K562 (cell line): ENCODE data around the gene TPK1. TPM values are rescaled to one million over a fixed set of nuclear protein-coding genes. Genes with fewer than 3 reads are reported as not detected.

Experiments
- ATAC-seq: fragments of 200-7000 bp; cut with Tn5 transposase; 3 replicates; pipeline ENCODE4 v1.9.1; 2020; ENCODE audit warnings: moderate library complexity
- BruUV-seq: library from RNA; stranded (reverse); fragments of 400-500 nt; replicated peaks from 2 replicates; lab custom pipeline; 2021; lab: Mats Ljungman, UMichigan
- CTCF ChIA-PET: fragments of 300-600 bp; formaldehyde crosslinking; extraction: SDS; loops from one replicate; lab custom pipeline; 2021; ENCODE audit warnings: low intra/inter-chr PET ratio; lab: Yijun Ruan, JAX
- POLR2A ChIA-PET: fragments of 300-600, 350-650 bp; sonication (Branson Sonifier 250); formaldehyde crosslinking; extraction: SDS; loops from one replicate; lab custom pipeline; 2021; ENCODE audit warnings: antibody characterized with exemption, inconsistent platforms; lab: Yijun Ruan, JAX
- DNase-seq, 4 experiments: peaks; one replicate each; pipeline versions ENCODE4 v3.0.0 to v3.0.0-alpha.2; 2011 to 2018; ENCODE audit warnings: low spot score in 3 of 4, mixed read lengths in 3 of 4; ENCODE audit errors: extremely low read depth in 1 of 4
- FAIRE-seq: peaks from 2 replicates; lab custom pipeline; 2011; peaks lifted over from hg19 to GRCh38; lab: Jason Lieb, UNC
- H2AFZ ChIP-seq: 2 replicates; pipeline ENCODE4 v1.6.0; 2011; ENCODE audit warnings: low read depth, low read length, control low read depth, inconsistent platforms
- H3K27ac ChIP-seq: fragments of 200-600 bp; 3 replicates; pipeline ENCODE4 v1.8.0; 2011; ENCODE audit warnings: low read depth, mild to moderate bottlenecking, control low read depth, inconsistent platforms, low read length, moderate library complexity, mixed read lengths; ENCODE audit errors: extremely low read depth
- H3K27me3 ChIP-seq, 2 experiments: fragments of 300-600 bp in 1 of 2; 2 replicates in 1 of 2; 3 replicates in 1 of 2; pipeline versions ENCODE4 v1.6.0 to v1.8.0; 2011; ENCODE audit warnings: inconsistent platforms in 2 of 2, low read length in 2 of 2, mild to moderate bottlenecking in 1 of 2, mixed read lengths in 1 of 2, moderate library complexity in 1 of 2; ENCODE audit not compliant: control insufficient read depth in 2 of 2, insufficient read depth in 2 of 2
- H3K36me3 ChIP-seq: fragments of 300-600 bp; 3 replicates; pipeline ENCODE4 v1.8.0; 2011; ENCODE audit warnings: mild to moderate bottlenecking, low read length, inconsistent platforms; ENCODE audit not compliant: control insufficient read depth, insufficient read depth
- H3K4me1 ChIP-seq, 2 experiments: fragments of 200-600 bp in 1 of 2; replicated peaks in 1 of 2; 2 replicates in 1 of 2; 3 replicates in 1 of 2; pipeline versions ENCODE4 v1.5.1 to v1.8.0; 2011; ENCODE audit warnings: inconsistent platforms in 2 of 2, low read length in 2 of 2, mild to moderate bottlenecking in 1 of 2, mixed read lengths in 1 of 2, moderate library complexity in 1 of 2; ENCODE audit not compliant: control insufficient read depth in 2 of 2, insufficient read depth in 2 of 2
- H3K4me2 ChIP-seq: 2 replicates; pipeline ENCODE4 v1.6.1; 2011; ENCODE audit warnings: low read length, control low read depth, inconsistent platforms, mixed read lengths; ENCODE audit not compliant: insufficient read depth
- H3K4me3 ChIP-seq: fragments of 200-600 bp; sonication (generic), shearing (Covaris generic); 2 replicates; pipeline ENCODE4 v1.5.1; 2016; ENCODE audit warnings: control low read depth, inconsistent platforms
- H3K79me2 ChIP-seq: fragments of 200-600 bp; 3 replicates; pipeline ENCODE4 v1.8.0; 2011; ENCODE audit warnings: low read length, inconsistent platforms; ENCODE audit not compliant: control insufficient read depth, insufficient read depth
- H3K9ac ChIP-seq, 2 experiments: 2 replicates each; pipeline versions ENCODE4 v1.6.0 to v1.6.1; 2011; ENCODE audit warnings: low read depth in 2 of 2, low read length in 2 of 2, control low read depth in 1 of 2, inconsistent platforms in 1 of 2, mild to moderate bottlenecking in 1 of 2, mixed read lengths in 1 of 2; ENCODE audit not compliant: insufficient read depth in 1 of 2
- H3K9me1 ChIP-seq: one replicate; pipeline ENCODE4 v1.6.0; 2011; ENCODE audit warnings: inconsistent platforms, mild to moderate bottlenecking, low read length, moderate library complexity; ENCODE audit not compliant: control insufficient read depth, insufficient read depth
- H3K9me3 ChIP-seq: replicated peaks from 2 replicates; pipeline ENCODE4 v1.5.1; 2011; ENCODE audit warnings: low read depth, low read length, inconsistent platforms; ENCODE audit not compliant: control insufficient read depth, insufficient read depth
- H4K20me1 ChIP-seq: replicated peaks from 2 replicates; pipeline ENCODE4 v1.6.1; 2011; ENCODE audit warnings: low read length, inconsistent platforms, mixed read lengths; ENCODE audit not compliant: control insufficient read depth, insufficient read depth
- E2F4 ChIP-seq: sonication (generic); formaldehyde crosslinking; IDR thresholded peaks from 2 replicates; pipeline ENCODE4 v1.8.0; 2022; ENCODE audit warnings: mild to moderate bottlenecking, low read depth, missing genetic modification reagents
- FOXA1 ChIP-seq: fragments of 450-650 bp; IDR thresholded peaks from 2 replicates; pipeline ENCODE4 v1.6.1; 2016; ENCODE audit warnings: mild to moderate bottlenecking, borderline replicate concordance
- KDM4B ChIP-seq, 2 experiments: fragments of 450-650 bp in 1 of 2; sonication (generic) in 1 of 2; IDR thresholded peaks; 2 replicates each; pipeline ENCODE4 v1.6.1; 2016 to 2017; ENCODE audit warnings: borderline replicate concordance in 2 of 2, antibody characterized with exemption in 1 of 2, low read depth in 1 of 2, mild to moderate bottlenecking in 1 of 2
- PKNOX1 ChIP-seq: fragments of 450-650 bp; IDR thresholded peaks from 2 replicates; pipeline ENCODE4 v1.6.1; 2016
- SMARCB1 ChIP-seq: IDR thresholded peaks from 2 replicates; pipeline ENCODE4 v1.6.1; 2011; ENCODE audit warnings: improper control_type of control experiment, low read depth; ENCODE audit not compliant: insufficient read length
- U2AF2 ChIP-seq: fragments of 200-400 bp; formaldehyde crosslinking; optimal IDR thresholded peaks from 2 replicates; pipeline ENCODE3; 2017; ENCODE audit warnings: low read depth, mild to moderate bottlenecking, low read length
- WGBS: fragments of 100-300 bp; shearing (Covaris generic); methylation state at CpG from one replicate; pipeline ENCODE4 v1.1.6; 2016; ENCODE audit warnings: low coverage, mixed read lengths; ENCODE audit not compliant: insufficient coverage; ENCODE audit errors: missing lambda C conversion rate; 5-methylcytosine and 5-hydroxymethylcytosine counted together
- in situ Hi-C: fragments of 300-500 bp; cut with MboI; formaldehyde crosslinking; loops from 4 replicates; pipeline ENCODE4 v1.15.0; 2018; ENCODE audit warnings: inconsistent platforms, mixed read lengths
- intact Hi-C: fragments of 100-400 bp; cut with micrococcal nuclease; formaldehyde crosslinking; loops from 2 replicates; pipeline ENCODE4 v1.14.2; 2022
- polyA plus RNA-seq, 8 experiments: library from polyadenylated mRNA; depleted of rRNA in 4 of 8; stranded (reverse) in 5 of 8; unstranded in 3 of 8; fragments of >200 nt; fragmentation: Nextera tagmentation in 2 of 8; fragmentation: Illumina TruSeq in 1 of 8; extraction: Ambion mirVana in 2 of 8; extraction: Trizol in 1 of 8; gene quantifications; 2 replicates each; pipeline versions ENCODE4 v1.2.1 to v1.2.3, GENCODE V29; 2011 to 2014; ENCODE audit warnings: inconsistent platforms in 1 of 8, missing spikeins in 1 of 8
- total RNA-seq, 7 experiments: library from RNA; depleted of rRNA in 6 of 7; stranded (reverse); fragments of >200 nt in 6 of 7; fragmentation: Illumina TruSeq in 2 of 7; extraction: Trizol in 2 of 7; gene quantifications; 2 replicates each; pipeline versions ENCODE4 v1.2.1 to v1.2.3, GENCODE V29; 2011 to 2021; ENCODE audit warnings: low replicate concordance in 1 of 7

TPK1 gene
- total and polyA plus RNA-seq, 9 of the 15 experiments (the other 6 are each of a cell fraction or from before 2014, with no cell fraction given): 5.1 to 16.2 (median 9.2) TPM

GRCh38 chr7:144676492-144676891, 159.4 kb downstream of the TPK1 start:
- ChIA-PET POLR2A (no interaction called here), CTCF (no interaction called here)
- H3K79me2 ChIP-seq: no peaks in the 10 kb centered on the region
- FAIRE-seq (no peak), DNase-seq (no peak), ATAC-seq (no peak)
- no peak overlapping the region for H2AFZ ChIP-seq
- H3K4me3 ChIP-seq: no peak overlapping the region
- intact Hi-C loops (no loop called here), in situ Hi-C loops (no loop called here)
- no peak for TF ChIP-seq U2AF2
- no peak for TF ChIP-seq KDM4B (IDR thresholded peaks at IDR 0.05; ENCODE audit: borderline replicate concordance in 2 of 2, low read depth in 1 of 2)
- no TSS peak for BruUV-seq
- H3K4me2 ChIP-seq: no peak overlapping the region
- H3K9me3 ChIP-seq: no peaks in the 10 kb centered on the region
- H3K9ac ChIP-seq: no peak overlapping the region
- no peak overlapping the region for H3K27ac ChIP-seq
- no peaks in the 10 kb centered on the region for H3K9me1 ChIP-seq
- H3K4me1 ChIP-seq: no peaks in the 10 kb centered on the region
- no peaks in the 10 kb centered on the region for H3K27me3 ChIP-seq
- WGBS: 0% methylated on average over 5 of the region's 5 CpGs
- no peaks in the 10 kb centered on the region for H4K20me1 ChIP-seq
- no peaks in the 10 kb centered on the region for H3K36me3 ChIP-seq

- H3K9ac ChIP-seq: no peak overlapping the region
- H3K79me2 ChIP-seq: no peaks in the 10 kb centered on the region
- H3K4me3 ChIP-seq: no peak overlapping the region
- H2AFZ ChIP-seq: no peak overlapping the region
- no peak for ATAC-seq
- no peaks in the 10 kb centered on the region for H3K4me1 ChIP-seq
- H3K9me1 ChIP-seq: no peaks in the 10 kb centered on the region
- CTCF ChIA-PET: no interaction called here
- FAIRE-seq: no peak
- no TSS peak for BruUV-seq
- no peaks in the 10 kb centered on the region for H3K9me3 ChIP-seq
- no peaks in the 10 kb centered on the region for H4K20me1 ChIP-seq
- H3K27ac ChIP-seq: no peak overlapping the region
- no peaks in the 10 kb centered on the region for H3K27me3 ChIP-seq
- in situ Hi-C loops (no loop called here), intact Hi-C loops (no loop called here)
- no peak for DNase-seq
- H3K36me3 ChIP-seq: no peaks in the 10 kb centered on the region
- TF ChIP-seq SMARCB1: no peak
- TF ChIP-seq PKNOX1: no peak
- no peak for TF ChIP-seq E2F4
- TF ChIP-seq FOXA1: no peak
- TF ChIP-seq, all 486 proteins: peak for 0
- POLR2A ChIA-PET: no interaction called here
- no peak overlapping the region for H3K4me2 ChIP-seq
These were observed 161.3 kb downstream of the TPK1 start for GRCh38 chr7:144674550-144674949.
